OCI-LY1 (cell line): ENCODE data around the gene DOCK4.

Source experiments
- CTCF ChIP-seq: fragments of 200-600 bp; sonication (generic), shearing (Covaris generic); IDR thresholded peaks from 2 replicates; pipeline ENCODE4 v1.5.1; 2017; ENCODE audit warnings: mild to moderate bottlenecking, antibody characterized with exemption, low read length, moderate library complexity, mixed read lengths
- EZH2 ChIP-seq: fragments of 200-600 bp; sonication (generic), shearing (Covaris generic); IDR thresholded peaks from 2 replicates; pipeline ENCODE4 v1.8.0; 2017; ENCODE audit warnings: borderline replicate concordance, mixed run types, mild to moderate bottlenecking, antibody characterized with exemption, low read length, moderate library complexity, mixed read lengths

GRCh38 chr7:111750878-111751277 is 455.3 kb downstream of the DOCK4 start:
- no peak for TF ChIP-seq CTCF
- no peak for TF ChIP-seq EZH2
